A549 treated with dexamethasone at 1 μM for 4 hours (cell line): ENCODE measurements around the gene AP1G1. TPM values are rescaled to one million over a fixed set of nuclear protein-coding genes. Genes with fewer than 3 reads are reported as not detected.

Source experiments
- total RNA-seq: library from RNA; stranded (reverse); fragments of 200-300 nt; extraction: Qiagen RNA extraction; gene quantifications from 5 replicates; pipeline ENCODE4 v1.2.3, GENCODE V29; 2022

Gene AP1G1
- 43.6 to 61.9 TPM (median 55.2 TPM) in 5 replicates for total RNA-seq

GRCh38 chr16:71808593-71809459, at the start of gene AP1G1:
TSS of gene AP1G1 (minus strand) at chr16:71808834. CDS start at chr16:71789479, 19,355 bp downstream.

GRCh38 chr16:71845639-71846430, 37.2 kb upstream of the AP1G1 start, which contains the start of gene ATXN1L:
TSS of gene ATXN1L (plus strand) at chr16:71845976. CDS start at chr16:71849741, 3,765 bp downstream.

GRCh38 chr16:71724320-71724751, 84.3 kb downstream of the AP1G1 start, which contains the start of gene PHLPP2:
TSS of gene PHLPP2 (minus strand) at chr16:71724701. CDS start at chr16:71714795, 9,906 bp downstream.

Other genes with a start within 250 kb of the AP1G1 start
- gene TAT, start 231.7 kb downstream of the AP1G1 start, total RNA-seq, result 0.02 to 0.06 TPM (median 0.04 TPM) in 3 of 5 replicates, not detected in the others
- gene MARVELD3, start 182.7 kb downstream of the AP1G1 start, total RNA-seq, result 0.22 to 0.42 TPM (median 0.38 TPM) in 5 replicates
- gene PHLPP2, start 84.1 kb downstream of the AP1G1 start, total RNA-seq, result 10.4 to 15.9 TPM (median 13.0 TPM) in 5 replicates
- gene ATXN1L, start 37.1 kb upstream of the AP1G1 start, total RNA-seq, result 14.8 to 20.7 TPM (median 19.1 TPM) in 5 replicates
- gene ZNF821, start 75.3 kb upstream of the AP1G1 start, total RNA-seq, result 3.7 to 4.7 TPM (median 4.4 TPM) in 5 replicates
- gene IST1, start 86.7 kb upstream of the AP1G1 start, total RNA-seq, result 143 to 175 TPM (median 158 TPM) in 5 replicates
- not detected in 5 replicates for gene PKD1L3, start 191.6 kb upstream of the AP1G1 start, total RNA-seq
- 13.6 to 16.0 TPM (median 14.6 TPM) in 5 replicates for gene DHODH, start 199.9 kb upstream of the AP1G1 start, total RNA-seq
- not detected in 5 replicates for gene HP, start 245.7 kb upstream of the AP1G1 start, total RNA-seq